NCI-H2196 treated with DMSO at 0.1 percent for 48 hours (cell line): ENCODE data around the gene BAG5.

Experiments
- DNase-seq: peaks from one replicate; lab custom pipeline; 2025; ENCODE audit not compliant: unreplicated experiment; lab: John Stamatoyannopoulos, UW

The BAG5 gene

DNA sequence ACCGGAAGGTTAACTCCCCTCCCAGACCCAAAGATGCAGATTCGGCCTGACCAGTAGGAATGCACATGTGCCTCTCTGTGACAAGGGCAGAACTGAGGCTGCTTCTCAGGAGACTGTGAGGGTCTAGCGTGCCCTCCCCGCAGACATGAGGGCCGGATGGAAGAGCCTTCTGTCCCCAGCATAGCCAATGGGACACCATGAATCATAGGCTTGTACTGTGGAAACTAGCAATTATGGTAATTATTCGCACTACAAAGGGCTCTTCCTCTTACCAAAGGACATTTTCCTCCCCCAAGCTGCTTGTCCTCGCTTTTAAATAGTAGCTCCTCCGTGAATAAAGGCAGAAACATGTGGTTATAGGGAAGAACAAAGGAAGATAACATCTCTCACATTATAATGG, 6.5 kb upstream of the BAG5 start:
- DNase-seq, result no peak

DNA sequence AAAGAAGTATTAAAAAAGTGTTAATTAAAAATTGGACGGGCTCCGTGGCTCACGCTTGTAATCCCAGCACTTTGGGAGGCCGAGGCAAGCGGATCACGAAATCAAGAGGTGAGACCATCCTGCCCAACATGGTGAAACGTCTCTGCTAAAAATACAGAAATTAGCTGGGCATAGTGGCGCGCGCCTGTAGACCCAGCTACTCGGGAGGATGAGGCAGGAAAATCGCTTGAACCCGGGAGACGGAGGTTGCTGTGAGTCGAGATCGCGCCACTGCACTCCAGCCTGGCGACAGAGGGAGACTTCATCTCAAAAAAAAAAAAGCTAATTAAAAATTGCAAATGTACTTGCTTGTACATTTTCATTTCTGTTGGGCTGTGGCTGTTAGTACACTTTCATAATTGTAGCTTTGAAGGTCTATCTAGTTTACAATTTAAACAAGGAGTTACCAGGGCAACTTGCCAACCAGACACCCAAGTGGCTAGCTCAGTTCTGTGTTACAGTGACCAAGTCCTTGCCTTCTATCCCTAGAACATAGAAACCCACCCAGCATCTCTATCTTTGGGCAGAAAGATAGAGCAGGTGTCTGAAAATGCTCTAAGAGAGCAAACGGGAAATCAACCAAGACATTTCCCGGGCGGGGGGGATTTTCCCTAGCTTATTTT, 1.5 kb upstream of the BAG5 start:
- DNase-seq, result no peak

GRCh38 chr14:103563226-103563620, 766 bp upstream of the BAG5 start:
- no peak for DNase-seq

DNA sequence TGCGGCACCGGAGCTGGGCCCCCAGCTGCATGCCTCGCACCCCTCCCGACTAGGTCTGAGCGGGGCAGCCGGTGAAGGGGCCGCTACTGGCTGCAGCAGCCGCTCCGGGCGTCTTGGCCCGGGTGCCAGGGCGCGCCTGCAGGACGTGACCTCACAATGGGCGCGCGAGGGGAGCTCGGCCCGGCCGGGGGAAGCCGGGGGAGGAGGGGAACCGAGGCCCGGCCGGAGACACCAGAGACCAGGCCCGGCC, 353 bp downstream of the BAG5 start:
- no peak for DNase-seq

DNA sequence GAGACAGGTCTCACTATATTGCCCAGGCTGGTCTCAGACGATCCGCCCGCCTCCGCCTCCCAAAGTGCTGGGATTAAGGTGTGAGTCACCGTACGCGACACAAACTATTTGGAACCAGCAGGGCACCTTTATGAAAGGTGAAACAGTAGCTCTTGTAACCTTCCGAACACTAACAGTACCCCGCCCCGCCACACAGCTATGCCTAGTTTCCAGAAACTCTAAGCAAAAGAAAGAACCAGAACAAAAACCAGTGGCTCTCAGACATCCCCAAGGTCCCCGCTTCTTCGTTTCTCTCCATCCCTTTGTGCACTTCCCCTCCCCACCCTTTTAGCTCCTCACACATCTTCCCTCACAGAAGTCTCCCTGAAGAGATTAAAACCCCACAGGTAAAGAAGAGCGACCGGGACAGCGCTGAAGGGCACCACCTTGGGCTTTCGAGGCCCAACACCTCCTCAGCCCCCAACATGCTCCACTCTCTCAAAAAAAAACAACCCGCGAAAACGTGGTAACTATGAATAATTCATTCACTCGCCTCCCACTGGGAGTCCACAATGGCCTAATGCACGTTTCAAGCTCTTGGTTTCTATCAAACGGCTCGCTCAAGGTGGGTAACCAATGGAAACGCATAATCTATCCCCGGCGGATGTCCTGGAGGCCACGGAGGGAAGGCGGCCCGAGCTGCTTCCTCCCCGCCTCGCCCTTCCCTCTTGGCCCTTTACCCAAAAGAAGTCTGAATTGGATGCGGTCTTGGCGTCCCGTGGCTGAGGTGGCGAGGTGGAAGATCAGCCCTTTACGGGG, 877 bp downstream of the BAG5 start:
- DNase-seq, result no peak

- no peak for DNase-seq
Measured at GRCh38 chr14:103560691-103561090, 1.8 kb downstream of the BAG5 start.

DNA sequence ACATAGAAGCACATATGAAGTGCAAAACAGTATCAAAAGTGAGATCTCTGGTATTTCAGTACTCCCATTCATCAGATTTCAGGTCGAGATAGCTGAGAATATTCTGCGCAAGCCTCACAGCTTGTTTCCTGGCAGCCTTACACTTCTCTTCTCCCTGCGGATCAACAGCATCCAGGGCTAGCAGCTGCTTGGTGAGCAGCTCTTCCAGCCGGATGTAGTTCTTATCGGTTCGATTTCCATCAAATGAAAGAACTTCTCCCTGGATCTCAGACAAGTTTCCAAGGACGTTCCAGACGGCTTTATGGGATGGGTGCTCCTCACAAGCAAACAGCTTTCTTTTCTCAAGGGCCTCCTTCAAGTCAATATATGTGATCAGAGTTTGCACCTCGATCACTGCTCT, 2.7 kb downstream of the BAG5 start:
- no peak for DNase-seq

DNA sequence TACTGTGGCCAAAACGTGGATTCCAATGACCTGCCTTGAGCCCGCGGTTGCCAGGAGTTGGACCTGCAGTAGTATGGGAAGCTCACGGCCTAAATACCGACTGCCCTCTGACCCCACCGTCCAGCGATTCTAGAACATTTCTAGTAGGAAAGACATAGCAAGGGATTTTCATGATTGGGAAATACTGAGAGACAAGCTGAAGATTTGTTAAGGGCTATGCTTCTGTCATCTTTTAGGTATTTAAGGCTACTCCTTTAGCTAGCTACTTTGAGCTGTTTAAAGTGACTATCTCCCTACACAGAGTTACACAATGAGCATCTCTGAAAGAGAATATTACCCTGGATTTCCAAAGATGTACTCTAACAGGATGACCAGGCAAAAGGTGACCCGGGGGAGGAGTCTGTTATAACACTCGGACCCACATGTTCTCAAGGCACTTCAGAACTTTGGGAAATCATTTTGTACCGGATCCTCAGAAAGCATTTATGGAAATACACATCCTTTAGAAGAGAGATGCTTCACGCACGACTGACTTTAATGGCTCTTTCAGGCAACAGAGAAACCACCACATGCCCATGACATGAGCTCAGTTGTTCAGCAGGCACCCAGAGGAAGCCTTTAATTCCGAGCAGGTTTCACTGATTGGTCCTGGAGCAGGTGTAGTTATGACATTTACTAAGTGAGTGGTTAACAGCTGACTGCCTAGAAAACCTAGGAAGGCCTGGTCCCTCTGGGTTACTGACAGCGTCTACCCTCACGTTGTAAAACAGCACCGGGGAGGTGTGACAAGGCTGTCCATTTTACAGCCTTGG, 4.2 kb downstream of the BAG5 start:
- peak; percentile 16 for DNase-seq

GRCh38 chr14:103556946-103557758, 5.3 kb downstream of the BAG5 start:
- DNase-seq, result no peak

- DNase-seq, result no peak
Measured at GRCh38 chr14:103555559-103556337, 6.7 kb downstream of the BAG5 start.

DNA sequence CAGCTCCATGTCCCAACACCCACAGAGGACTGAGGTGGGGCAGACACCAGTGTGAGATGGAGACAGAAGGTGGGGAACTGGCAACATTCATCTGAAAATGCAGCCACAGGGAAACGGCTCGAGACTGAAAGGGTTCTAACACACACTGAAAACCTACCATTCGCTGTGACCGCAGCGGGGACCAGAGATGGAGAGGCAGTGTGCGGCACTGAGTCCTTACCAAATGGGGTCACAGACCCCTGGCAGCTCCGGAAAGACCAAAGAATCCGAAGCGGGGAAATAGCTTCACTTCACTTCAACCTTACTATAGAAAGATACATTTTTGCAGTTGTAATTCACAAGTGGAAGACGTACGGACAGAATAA, 9.6 kb downstream of the BAG5 start:
- no peak for DNase-seq

DNA sequence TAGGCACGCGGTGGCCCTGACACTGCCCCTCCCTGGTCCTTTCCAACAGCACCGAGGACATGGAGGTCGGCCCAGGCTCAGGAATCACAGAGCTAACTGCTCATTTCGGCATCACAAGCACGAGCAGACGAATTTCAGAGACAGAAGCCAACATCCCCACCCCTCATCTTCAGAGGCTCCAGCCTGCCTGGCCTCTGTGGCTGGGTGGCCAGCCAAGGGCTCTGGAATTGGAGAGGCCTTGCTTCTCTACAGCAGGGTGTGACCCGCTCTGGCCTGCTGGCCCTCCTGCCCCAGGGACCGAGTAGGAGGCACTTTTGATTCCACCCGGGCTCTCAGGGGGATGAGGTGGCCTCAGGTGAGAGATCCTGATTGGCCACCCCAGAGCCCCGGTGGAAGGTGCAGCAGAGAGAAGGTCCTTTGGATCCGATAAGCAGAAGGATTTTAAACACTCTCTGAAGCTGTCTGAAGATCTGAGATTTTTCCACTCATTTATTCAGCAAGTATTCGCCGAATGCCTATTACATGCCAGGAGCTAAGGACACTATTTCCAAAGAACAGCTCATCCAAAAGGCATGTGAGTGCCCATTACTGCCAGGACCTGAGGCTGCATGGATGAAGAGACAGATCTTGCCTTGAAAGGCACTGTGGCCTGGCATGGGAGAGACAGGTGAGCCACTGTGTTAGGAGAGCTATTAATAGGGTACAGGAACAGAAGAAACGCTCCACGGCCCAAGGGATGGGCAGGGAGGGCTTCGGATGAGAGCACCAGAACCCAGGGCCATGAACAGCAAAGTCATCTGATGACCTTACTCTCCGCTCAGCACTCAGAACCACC, 10.2 kb downstream of the BAG5 start:
- no peak for DNase-seq

GRCh38 chr14:103551338-103551762, 11.1 kb downstream of the BAG5 start:
- no peak for DNase-seq

GRCh38 chr14:103550451-103551337, 11.8 kb downstream of the BAG5 start:
- DNase-seq, result no peak

- no peak for DNase-seq
Measured at GRCh38 chr14:103549361-103550311, 12.8 kb downstream of the BAG5 start.

- DNase-seq, result no peak
Measured at GRCh38 chr14:103548463-103549351, 13.8 kb downstream of the BAG5 start.
